22Rv1 (cell line): ENCODE data around the gene DEDD2.

Experiments
- H3K27ac ChIP-seq: fragments of 450-650 bp; 2 replicates; pipeline ENCODE4 v1.5.1; 2017
- CTCF ChIP-seq: fragments of 450-650 bp; IDR thresholded peaks from 2 replicates; pipeline ENCODE4 v1.5.1; 2017; ENCODE audit warnings: mild to moderate bottlenecking
- ZFX ChIP-seq: fragments of 450-650 bp; IDR thresholded peaks from 2 replicates; pipeline ENCODE4 v1.6.1; 2017; ENCODE audit warnings: antibody characterized with exemption, borderline replicate concordance

The DEDD2 gene

GRCh38 chr19:42156571-42156970 is 60.9 kb downstream of the DEDD2 start:
- no peak overlapping the region for H3K27ac ChIP-seq
- no peak for TF ChIP-seq CTCF

GRCh38 chr19:42155796-42156195 is 61.7 kb downstream of the DEDD2 start:
- H3K27ac ChIP-seq, result no peak overlapping the region
- TF ChIP-seq ZFX (no peak), CTCF (no peak)

GRCh38 chr19:42154471-42155323 is 62.8 kb downstream of the DEDD2 start:
- H3K27ac ChIP-seq, result no peak overlapping the region
- TF ChIP-seq ZFX (no peak), CTCF (no peak)

DNA sequence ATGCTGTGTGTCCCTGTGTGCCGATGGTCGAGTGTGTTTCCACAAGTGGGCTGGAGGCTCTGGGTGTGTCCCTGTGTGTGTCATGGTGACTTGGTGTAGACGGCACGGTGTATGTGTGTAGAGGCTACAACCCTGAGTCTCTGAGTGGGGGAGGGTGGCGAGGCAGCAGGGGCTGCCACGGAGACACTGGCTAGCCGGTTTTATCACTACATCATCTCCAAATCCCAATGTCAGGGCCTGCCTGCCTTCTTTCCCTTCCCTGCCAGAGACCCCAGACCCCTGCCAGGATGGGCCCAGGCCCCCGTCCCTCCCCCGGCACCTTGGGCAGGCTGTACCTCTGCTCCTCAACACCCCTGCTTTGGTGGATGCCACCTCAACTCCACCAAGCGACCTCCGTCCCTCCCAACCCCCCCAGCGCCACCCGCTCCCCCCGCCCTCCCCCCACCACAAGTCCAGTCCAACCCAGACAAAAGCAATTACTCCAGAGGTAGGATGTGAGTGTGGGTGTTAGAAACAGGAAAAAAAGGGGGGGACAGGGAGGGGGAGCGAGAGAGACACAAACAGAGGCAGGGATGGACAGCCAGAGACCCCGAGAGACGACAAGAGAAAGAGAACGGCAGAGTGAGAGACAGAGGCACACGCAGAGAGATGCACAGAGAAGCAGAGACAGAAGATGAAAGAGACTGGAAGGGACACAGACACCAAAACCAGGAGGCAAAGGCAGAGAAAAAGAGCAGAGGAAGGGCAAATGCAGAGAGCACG is 63.6 kb downstream of the DEDD2 start:
- no peak overlapping the region for H3K27ac ChIP-seq
- TF ChIP-seq ZFX (no peak), CTCF (no peak)

DNA sequence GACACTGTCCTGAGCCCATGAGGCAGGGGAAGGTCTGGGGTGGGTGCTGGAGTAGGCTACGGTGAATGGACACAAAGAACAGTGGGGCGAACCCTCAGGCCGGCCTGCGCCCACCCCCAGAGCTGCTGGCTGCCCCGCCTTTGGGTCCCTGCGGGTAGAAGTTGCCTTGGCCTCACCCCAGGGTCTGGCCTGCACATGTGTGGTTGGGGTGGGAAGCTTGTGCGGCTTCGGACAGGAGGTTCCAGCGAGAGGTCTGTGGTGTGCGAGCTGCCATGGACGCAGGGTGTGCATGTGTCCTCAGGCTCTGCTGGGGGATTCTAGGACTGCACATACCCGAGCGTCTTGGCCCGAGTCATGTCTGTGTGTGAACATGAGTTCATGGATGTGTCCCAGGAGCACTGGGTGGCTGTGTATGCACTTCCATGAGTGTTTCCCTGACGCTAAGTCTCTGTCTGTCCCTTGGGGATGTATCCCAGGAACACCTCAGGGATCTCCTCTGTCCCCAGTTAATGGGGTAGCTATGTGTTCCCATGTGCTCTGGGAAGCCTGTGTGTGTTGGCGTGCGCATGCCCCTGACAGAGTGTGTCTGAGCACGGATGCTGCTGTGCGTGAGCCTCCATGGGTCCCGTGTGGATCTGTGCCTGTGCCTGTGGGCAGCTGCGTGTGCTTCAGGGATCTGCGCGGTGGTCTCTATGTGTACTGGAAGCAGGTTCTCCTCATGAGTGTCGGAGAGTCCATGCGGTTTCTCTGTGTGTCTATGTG is 64.4 kb downstream of the DEDD2 start:
- H3K27ac ChIP-seq, result no peak overlapping the region
- TF ChIP-seq ZFX (no peak), CTCF (no peak)

DNA sequence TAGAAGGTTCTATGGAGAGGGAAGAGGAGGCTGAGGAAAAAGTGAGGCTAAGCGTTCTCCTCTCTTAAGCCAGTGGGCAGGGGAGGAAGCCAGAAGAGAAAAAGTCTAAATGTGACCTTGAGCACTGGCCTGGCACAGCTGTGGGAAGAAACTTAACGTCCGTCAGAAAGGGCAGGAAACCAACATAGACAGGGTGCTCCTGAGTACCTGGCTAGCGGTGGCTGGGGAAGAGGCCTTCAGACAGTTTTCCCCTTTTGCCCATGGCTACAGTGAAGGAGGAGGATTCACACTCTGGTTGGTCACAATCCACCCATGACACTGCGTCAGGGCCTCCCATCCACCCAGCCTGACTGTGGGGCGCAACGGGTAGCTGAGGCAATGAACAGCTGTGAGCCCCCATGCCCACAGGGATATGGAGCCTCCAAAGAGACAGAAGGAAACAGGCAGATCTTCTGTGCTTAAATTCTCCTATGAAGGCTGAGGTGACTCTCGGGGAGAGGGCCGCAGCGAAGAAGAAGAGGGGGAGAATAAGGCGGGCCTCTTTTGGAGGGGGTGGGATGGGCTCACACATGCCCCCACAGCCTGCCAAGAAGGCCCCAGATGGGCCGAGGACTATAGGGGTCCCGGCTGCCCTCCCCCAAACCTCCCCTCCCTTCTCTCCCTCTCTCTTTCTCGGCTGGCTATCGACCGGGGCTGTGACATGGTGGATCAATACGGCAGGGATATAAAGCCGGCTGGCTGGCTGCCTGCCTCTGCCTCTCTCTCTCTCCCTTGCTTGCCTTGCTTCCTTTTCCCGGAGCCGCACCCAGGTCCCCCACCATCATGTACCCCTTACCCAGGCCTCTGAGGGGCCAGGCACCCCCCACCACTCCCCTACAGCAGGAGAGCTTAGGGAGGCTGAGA is 65.4 kb downstream of the DEDD2 start:
- H3K27ac ChIP-seq, result no peak overlapping the region
- TF ChIP-seq ZFX (no peak), CTCF (no peak)
